HG03060 (cell line): Measurements from ENCODE around the gene SLIT1.

Source experiments
- ATAC-seq: cut with Tn5 transposase; IDR thresholded peaks from one replicate; pipeline ENCODE4 v1.9.1; 2021; ENCODE audit warnings: low read depth, moderate number of reproducible peaks; ENCODE audit not compliant: unreplicated experiment

Gene SLIT1

DNA sequence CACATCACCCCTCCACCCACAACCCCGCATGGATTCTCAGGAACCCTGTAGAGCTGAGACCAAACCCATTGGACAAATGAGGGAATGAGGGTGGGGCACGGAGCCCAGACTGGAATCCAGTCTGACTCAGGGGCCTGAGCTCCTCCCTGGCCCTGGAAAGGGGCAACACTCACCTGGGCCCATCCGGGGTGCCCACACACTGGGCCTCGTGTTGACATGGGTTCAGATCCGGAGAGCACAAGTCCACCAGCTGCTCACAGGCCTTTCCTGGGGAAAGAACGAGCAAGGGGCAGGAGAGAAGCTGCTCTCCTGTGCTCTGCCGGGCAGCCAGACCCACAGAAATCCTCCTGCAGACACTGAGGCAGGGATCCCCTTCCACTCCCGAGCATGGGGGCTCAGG lies 172.2 kb downstream of the SLIT1 start:
- ATAC-seq = no peak

DNA sequence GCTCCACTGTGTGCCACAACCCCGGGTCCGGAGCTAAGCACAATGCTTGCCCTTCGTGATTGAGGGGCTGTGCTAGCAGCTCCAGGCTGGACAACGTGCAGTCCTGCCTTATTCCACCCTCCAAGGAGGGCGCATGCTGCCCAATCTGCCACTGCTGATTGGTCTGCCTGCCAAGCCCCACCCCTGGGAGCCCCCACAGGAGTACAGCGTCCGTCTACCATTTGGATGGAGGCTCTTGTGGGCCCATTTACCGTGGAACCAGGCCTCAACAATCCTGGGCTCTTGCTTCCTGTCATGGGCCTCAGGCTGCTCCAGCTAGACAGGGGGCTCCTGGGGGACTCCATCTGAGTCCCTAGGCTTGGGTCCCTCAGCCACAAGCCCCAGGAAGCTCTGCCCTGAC lies 173.3 kb downstream of the SLIT1 start:
- ATAC-seq = no peak

DNA sequence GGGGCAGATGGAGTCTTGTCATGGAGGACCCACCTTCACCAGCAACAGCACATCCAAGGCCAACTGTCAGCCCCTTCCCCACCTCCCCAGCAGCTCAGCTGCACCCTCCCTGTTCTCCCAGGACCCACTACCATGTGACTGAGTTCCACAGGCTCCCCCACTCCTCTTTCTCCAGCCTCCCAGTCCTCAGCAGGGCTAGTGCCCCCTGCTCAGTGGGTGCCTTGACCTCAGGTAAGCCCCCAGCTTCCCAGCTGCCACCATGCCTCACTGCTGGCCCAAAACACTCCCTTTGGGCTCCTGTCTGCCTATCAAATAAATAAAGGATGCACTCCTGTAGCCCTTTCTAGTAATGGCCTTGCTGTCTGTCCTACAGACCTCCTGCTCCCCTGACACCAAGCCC lies 174.4 kb downstream of the SLIT1 start:
- no peak for ATAC-seq

DNA sequence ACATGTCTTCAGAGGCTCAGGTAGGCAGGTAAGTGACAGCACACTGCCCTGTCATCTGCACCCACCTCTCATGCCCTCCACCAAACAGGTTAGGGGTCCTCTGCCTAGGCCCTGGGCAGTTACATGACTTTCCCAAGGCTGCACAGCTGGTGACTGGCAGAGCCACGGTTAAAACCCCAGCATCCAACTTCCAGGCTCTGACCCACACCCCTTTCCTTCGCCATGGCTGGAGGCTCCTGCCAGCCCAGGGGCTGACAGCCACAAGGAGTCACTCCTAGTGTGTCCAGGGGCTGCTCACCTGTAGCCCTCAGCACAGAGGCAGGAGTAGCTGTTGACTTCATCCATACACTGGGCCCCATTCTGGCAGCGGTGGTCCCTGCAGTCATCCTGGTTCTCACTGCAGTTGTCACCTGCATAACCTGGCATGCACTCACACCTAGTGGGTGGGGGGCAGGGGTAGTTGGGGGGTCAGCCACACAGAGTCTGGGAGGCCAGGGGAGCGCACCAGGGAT lies 175.0 kb downstream of the SLIT1 start:
- no peak for ATAC-seq

DNA sequence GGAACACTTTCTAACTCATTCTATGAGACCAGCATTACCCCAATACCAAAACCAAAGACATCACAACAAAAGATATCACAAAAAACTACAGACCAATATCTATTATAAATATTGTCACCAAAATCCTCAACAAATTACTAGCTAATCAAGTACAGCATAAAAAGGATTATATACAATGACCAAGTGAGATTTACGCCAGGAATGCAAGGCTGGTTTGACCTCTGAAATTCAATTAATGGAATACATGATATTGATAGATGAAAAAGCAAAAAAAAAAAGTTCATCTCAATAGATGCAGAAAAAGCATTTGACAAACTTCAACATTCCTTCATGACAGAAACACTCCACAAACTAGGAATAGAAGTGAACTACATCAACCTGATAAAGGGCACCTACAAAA lies 178.3 kb downstream of the SLIT1 start:
- no peak for ATAC-seq

GRCh38 chr10:97006364-97006763 lies 179.4 kb downstream of the SLIT1 start:
- no peak for ATAC-seq

DNA sequence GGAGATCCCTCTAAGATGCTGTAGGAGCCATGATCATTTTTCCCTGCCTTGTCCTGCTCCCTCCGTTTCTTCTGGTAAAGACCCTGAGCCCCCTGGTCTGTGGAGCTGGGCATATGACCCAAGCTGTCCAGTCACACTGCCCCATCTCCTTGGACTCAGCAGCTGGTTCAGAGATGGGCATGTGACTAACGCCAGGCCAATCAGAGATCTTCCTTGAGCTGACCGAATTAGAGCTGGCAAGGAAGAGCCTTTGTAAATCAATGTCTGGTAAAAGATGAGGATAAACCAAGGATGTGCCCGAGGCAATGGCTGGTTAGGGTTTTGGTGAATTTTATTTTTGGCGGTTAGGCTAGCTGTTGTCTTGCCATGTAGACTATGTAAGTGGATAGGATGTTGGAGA lies 180.4 kb downstream of the SLIT1 start:
- ATAC-seq = no peak

DNA sequence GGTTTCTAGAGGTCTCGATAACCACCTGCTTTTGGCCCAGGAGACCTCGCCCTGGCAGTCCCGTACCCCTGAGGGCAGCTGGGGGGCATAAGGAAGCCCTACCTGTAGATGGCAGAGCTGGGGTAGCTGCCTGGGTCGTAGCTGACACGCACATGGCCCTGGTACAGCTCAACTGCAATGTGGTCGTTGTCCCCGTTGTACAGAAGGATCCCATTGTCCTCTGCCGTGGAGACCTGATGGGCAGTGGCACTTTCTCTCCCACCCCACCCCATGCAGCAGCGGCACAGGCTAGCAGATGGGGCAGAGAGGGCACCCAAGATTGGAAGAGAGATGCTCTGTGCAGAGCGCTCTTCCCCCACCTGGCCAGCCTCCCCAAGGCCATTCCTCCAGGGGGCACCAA lies 181.2 kb downstream of the SLIT1 start:
- no peak for ATAC-seq

DNA sequence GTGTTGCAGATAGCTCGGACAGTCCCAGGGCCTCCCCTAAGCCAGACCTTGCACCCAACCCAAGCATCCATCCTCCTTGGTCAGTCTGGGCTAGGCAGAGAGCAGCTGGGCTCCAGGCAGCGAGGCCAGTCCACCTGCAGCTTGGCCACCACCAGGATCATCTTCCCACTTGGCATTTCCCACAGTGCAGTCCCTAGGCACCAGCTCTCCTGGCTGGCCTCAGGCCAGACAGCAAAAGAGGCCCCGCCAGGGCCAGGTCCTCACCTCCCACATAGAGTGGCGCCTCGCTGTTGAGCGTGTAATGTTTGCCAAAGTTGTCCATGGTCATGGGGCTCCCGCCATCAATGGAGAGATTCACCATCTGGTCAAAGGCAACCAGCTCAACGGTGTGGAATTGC lies 182.0 kb downstream of the SLIT1 start:
- no peak for ATAC-seq

DNA sequence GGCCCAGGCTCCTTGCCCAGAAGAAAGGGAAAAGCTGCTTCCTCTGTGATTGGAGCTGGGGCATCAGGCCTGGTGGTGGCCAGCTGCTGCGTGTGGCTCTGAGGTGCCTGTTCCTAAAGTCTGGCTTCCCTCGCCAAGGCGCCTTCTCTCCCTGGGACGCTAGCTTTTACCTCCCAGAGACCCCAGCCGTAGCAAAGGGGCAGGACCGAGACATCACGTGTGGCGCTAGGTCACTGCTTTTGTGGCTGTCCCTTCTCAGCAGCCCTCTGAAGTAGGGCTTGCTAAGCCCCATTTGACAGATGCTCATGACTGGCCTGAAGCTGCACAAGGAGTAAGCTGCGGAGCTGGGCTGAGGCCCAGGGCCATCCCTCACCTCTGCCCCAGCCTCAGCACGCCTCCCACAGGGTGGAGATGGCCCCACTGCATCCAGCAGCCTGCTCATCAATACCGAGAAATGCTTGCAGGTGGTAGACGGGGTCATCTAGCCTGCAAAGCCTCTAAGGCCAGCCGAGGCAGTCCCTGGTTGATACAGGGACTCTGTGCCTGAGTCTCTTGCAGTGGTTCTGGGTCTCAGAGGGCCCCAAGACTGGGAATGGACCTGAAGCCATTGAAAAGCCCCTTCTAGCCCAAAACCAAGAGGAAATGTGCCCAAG lies 182.5 kb downstream of the SLIT1 start:
- no peak for ATAC-seq

DNA sequence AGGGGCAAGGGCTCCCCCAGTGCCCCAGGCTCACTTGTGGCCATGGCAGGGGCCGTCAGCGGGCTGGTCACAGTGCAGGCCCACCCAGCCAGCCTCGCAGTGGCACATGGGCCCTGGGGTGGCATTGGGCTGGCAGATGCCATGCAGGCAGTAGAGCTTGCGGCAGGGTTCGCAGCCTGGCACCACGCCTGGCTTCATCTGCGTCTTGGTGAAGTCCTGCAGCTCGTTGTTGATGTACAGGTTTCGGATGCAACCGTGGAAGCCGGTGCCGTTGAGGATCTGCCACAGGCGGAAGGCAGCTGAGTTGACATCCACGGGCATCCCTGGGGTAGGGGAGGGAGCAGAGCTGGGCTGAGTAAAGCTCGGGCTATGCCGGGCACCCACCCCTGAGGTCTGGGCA lies 183.1 kb downstream of the SLIT1 start:
- no peak for ATAC-seq

DNA sequence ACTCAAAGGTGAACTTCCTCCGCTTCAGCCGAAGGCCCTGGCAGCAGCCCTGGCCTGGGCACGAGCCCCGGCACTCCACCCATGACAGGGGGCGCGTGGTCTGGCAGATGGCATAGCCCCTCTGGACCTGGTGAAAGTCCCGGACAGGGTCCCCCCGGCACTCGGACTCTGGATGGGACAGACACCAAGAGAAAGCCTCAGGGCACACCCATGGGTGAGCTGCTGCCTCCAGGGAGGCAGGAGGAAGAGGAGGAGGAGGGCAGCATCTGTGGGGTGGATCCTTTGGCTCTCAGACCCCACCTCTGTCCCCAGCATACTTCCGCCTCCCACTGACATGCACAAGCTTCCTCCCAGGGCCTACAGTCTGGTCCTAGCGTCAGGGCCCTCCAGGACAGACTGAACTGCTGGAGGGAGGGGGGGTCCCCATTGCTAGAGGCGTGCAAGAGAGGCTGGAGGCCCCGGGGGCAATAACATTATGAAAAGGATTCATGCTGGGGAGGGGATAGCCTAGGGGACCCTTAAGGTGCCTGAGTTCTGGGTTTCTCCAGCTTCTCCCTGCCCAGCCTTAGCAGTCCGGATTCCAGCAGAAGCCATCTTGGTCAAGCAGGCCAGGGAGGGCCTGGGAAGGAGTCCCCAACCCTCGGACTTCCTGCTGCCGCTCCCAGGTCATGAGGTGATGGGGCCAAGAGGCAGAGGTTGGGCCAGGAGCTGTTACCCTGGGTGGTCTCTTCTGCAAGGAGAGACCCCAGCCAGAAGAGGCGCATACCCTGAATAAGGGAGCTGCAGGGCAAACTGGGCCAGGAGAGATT lies 184.4 kb downstream of the SLIT1 start:
- no peak for ATAC-seq

DNA sequence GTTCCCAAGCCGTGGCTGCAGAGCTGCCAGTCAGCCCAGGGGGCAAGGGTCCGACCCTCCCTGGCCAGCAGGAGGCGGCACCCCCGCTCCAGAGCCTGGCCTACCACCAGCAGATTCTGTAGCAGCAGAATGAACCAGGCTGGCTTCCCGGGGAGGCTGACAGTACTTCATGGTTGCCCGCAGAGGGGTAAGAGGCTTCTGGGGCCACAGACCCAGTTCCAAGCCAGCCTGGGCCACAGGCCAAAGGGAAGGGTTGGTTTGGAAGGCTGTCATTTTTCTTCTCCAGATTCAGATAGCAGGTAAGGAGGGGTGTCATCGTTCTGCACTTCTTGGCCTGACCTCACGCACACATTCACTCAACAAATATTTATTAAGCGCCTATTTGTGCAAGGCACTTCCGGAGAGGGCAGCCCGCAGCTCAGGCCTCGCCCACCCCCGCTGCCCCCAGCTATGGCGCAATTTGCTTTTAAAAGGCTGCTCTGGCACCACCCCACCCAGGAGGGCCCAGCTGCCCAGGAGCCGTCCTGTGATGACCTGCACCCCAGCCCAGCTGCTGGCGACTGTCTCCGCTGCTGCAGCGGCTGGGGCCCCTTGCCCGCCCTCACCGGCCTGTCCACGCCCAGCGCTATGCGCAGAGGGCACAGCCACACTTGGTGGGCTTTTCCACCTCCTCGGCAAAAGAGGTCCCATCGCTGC lies 185.1 kb downstream of the SLIT1 start:
- ATAC-seq = no peak

- ATAC-seq = no peak
Measured at GRCh38 chr10:96999987-97000386, 185.8 kb downstream of the SLIT1 start.

- ATAC-seq = no peak
Measured at GRCh38 chr10:96999337-96999736, 186.4 kb downstream of the SLIT1 start.

- ATAC-seq = no peak
Measured at GRCh38 chr10:96998329-96998888, 187.3 kb downstream of the SLIT1 start.

GRCh38 chr10:96996275-96996965 lies 189.3 kb downstream of the SLIT1 start:
- ATAC-seq = no peak

DNA sequence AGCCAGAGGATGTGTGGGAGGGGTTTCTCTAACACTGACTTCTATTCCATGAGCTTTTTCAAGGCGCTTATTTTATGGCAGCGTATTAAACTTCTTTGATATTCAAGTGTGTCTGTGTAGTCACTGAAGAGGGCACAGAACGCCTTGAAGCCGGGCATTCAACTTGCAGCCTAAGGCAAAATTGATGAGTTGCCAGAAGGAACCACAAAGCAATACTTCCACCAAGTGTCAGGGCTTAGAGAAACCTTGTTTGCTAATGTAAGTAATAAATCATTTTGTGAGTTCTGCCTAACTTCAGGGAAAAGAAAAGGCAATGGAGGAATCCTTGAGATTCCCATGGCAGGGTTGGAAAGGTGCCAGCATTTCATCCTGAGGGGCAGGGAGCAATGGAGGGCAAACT lies 189.9 kb downstream of the SLIT1 start:
- no peak for ATAC-seq

- no peak for ATAC-seq
Measured at GRCh38 chr10:96992721-96993120, 193.0 kb downstream of the SLIT1 start.

- ATAC-seq = no peak
Measured at GRCh38 chr10:96991313-96991841, 194.4 kb downstream of the SLIT1 start.
